H1 (cell line): ENCODE measurements around the gene RASGRP4. TPM values are rescaled to one million over a fixed set of nuclear protein-coding genes. Genes with fewer than 3 reads are reported as not detected.

Source experiments
- CTCF ChIA-PET: fragments of 300-600 bp; sonication (Branson Sonifier 250); formaldehyde crosslinking; loops from one replicate; lab custom pipeline; 2021; ENCODE audit not compliant: partially characterized antibody; lab: Charles Lee
- POLR2A ChIA-PET: fragments of 300-600 bp; sonication (Branson Sonifier 250); formaldehyde crosslinking; loops from one replicate; lab custom pipeline; 2021; ENCODE audit warnings: inconsistent platforms; ENCODE audit not compliant: partially characterized antibody; lab: Charles Lee
- DNase-seq, 2 experiments: peaks; one replicate each; pipeline versions ENCODE4 v3.0.0 to v3.0.0-alpha.2; 2010 to 2022; ENCODE audit warnings: low spot score in 2 of 2, low read depth in 1 of 2, mixed read lengths in 1 of 2
- FAIRE-seq: peaks from 2 replicates; lab custom pipeline; 2011; peaks lifted over from hg19 to GRCh38; lab: Jason Lieb, UNC
- H2AFZ ChIP-seq: 2 replicates; pipeline ENCODE4 v1.8.1; 2012; ENCODE audit warnings: low read length, inconsistent platforms
- H2AK5ac ChIP-seq: 2 replicates; pipeline ENCODE4 v1.6.1; 2013; ENCODE audit warnings: low read depth, low read length
- H2BK120ac ChIP-seq: replicated peaks from 2 replicates; pipeline ENCODE3; 2013; ENCODE audit warnings: low read depth, low read length, inconsistent platforms
- H2BK12ac ChIP-seq: 2 replicates; pipeline ENCODE4 v1.6.1; 2013; ENCODE audit warnings: low read depth, low read length
- H2BK15ac ChIP-seq: 2 replicates; pipeline ENCODE4 v1.6.1; 2013; ENCODE audit warnings: low read length
- H2BK20ac ChIP-seq: 2 replicates; pipeline ENCODE4 v1.6.1; 2013; ENCODE audit warnings: low read length
- H2BK5ac ChIP-seq: 2 replicates; pipeline ENCODE4 v1.6.1; 2013; ENCODE audit warnings: low read depth, low read length
- H3K14ac ChIP-seq: 2 replicates; pipeline ENCODE4 v1.6.1; 2013; ENCODE audit warnings: inconsistent platforms; ENCODE audit not compliant: insufficient read length
- H3K18ac ChIP-seq: 2 replicates; pipeline ENCODE4 v1.6.1; 2013; ENCODE audit warnings: low read length; ENCODE audit errors: extremely low read depth
- H3K23ac ChIP-seq: 2 replicates; pipeline ENCODE4 v1.6.1; 2013; ENCODE audit warnings: inconsistent platforms; ENCODE audit not compliant: insufficient read length
- H3K23me2 ChIP-seq: 2 replicates; pipeline ENCODE4 v1.6.1; 2013; ENCODE audit warnings: low read depth, low read length
- H3K27ac ChIP-seq: 2 replicates; pipeline ENCODE4 v1.6.1; 2011; ENCODE audit warnings: low read depth, low read length, inconsistent platforms
- H3K27me3 ChIP-seq, 4 experiments: replicated peaks in 1 of 4; 1 replicate in 1 of 4; 2 replicates in 3 of 4; pipeline versions ENCODE4 v1.6.1 to v1.8.1; 2011 to 2013; ENCODE audit warnings: low read length in 3 of 4, mild to moderate bottlenecking in 3 of 4, inconsistent platforms in 2 of 4, mixed read lengths in 2 of 4, moderate library complexity in 1 of 4; ENCODE audit not compliant: control insufficient read depth in 3 of 4, insufficient read depth in 3 of 4; ENCODE audit errors: extremely low read depth in 1 of 4
- H3K36me3 ChIP-seq, 4 experiments: 2 replicates each; pipeline versions ENCODE4 v1.6.1 to v1.8.1; 2011 to 2013; ENCODE audit warnings: mild to moderate bottlenecking in 4 of 4, low read length in 3 of 4, moderate library complexity in 2 of 4, control low read depth in 1 of 4, inconsistent platforms in 1 of 4; ENCODE audit not compliant: insufficient read depth in 4 of 4, control insufficient read depth in 2 of 4
- H3K4ac ChIP-seq: replicated peaks from 2 replicates; pipeline ENCODE3; 2013; ENCODE audit warnings: low read length, low read depth, mixed read lengths, inconsistent platforms; ENCODE audit not compliant: insufficient read length
- H3K4me1 ChIP-seq, 4 experiments: replicated peaks in 1 of 4; 1 replicate in 1 of 4; 2 replicates in 3 of 4; pipeline versions ENCODE4 v1.6.1 to v1.8.1; 2011 to 2013; ENCODE audit warnings: low read length in 3 of 4, inconsistent platforms in 2 of 4, mixed read lengths in 1 of 4; ENCODE audit not compliant: insufficient read depth in 4 of 4, control insufficient read depth in 3 of 4
- H3K4me2 ChIP-seq, 2 experiments: 2 replicates each; pipeline versions ENCODE4 v1.6.1 to v1.8.1; 2011 to 2013; ENCODE audit warnings: low read depth in 2 of 2, low read length in 2 of 2, control low read depth in 1 of 2, inconsistent platforms in 1 of 2, mild to moderate bottlenecking in 1 of 2; ENCODE audit not compliant: insufficient read depth in 1 of 2
- H3K4me3 ChIP-seq, 4 experiments: fragments of 200-600, 300-600 bp in 1 of 4; sonication (generic), shearing (Covaris generic), sonication (Bioruptor Twin) in 1 of 4; 2 replicates each; pipeline versions ENCODE4 v1.5.1 to v1.8.1; 2011 to 2016; ENCODE audit warnings: low read length in 4 of 4, low read depth in 3 of 4, control low read depth in 2 of 4, inconsistent platforms in 2 of 4, mild to moderate bottlenecking in 2 of 4, mixed read lengths in 1 of 4, moderate library complexity in 1 of 4; ENCODE audit not compliant: insufficient read depth in 2 of 4; ENCODE audit errors: extremely low read depth in 1 of 4
- H3K56ac ChIP-seq: replicated peaks from 2 replicates; pipeline ENCODE3; 2013; ENCODE audit warnings: low read depth, mild to moderate bottlenecking, mixed read lengths, low read length, inconsistent platforms; ENCODE audit not compliant: insufficient read length
- H3K79me1 ChIP-seq: 2 replicates; pipeline ENCODE4 v1.6.1; 2013; ENCODE audit warnings: low read depth, low read length, control low read depth
- H3K79me2 ChIP-seq, 2 experiments: 2 replicates each; pipeline versions ENCODE4 v1.6.1 to v1.8.1; 2012 to 2013; ENCODE audit warnings: low read length in 2 of 2, mild to moderate bottlenecking in 2 of 2, inconsistent platforms in 1 of 2; ENCODE audit not compliant: insufficient read depth in 2 of 2, control insufficient read depth in 1 of 2
- H3K9ac ChIP-seq, 4 experiments: replicated peaks in 1 of 4; 1 replicate in 1 of 4; 2 replicates in 3 of 4; pipeline versions ENCODE4 v1.6.1 to v1.8.1; 2011 to 2013; ENCODE audit warnings: low read depth in 3 of 4, low read length in 3 of 4, control low read depth in 2 of 4, mild to moderate bottlenecking in 2 of 4, moderate library complexity in 2 of 4, inconsistent platforms in 1 of 4; ENCODE audit errors: extremely low read depth in 1 of 4
- H3K9me3 ChIP-seq, 2 experiments: 2 replicates each; pipeline versions ENCODE4 v1.6.1 to v1.8.1; 2012 to 2013; ENCODE audit warnings: mild to moderate bottlenecking in 2 of 2, moderate library complexity in 2 of 2, control low read depth in 1 of 2, inconsistent platforms in 1 of 2, low read depth in 1 of 2, low read length in 1 of 2, mixed read lengths in 1 of 2; ENCODE audit not compliant: insufficient read depth in 2 of 2
- H4K20me1 ChIP-seq, 2 experiments: replicated peaks in 1 of 2; 2 replicates each; pipeline versions ENCODE3 to v1.8.1; 2011 to 2013; ENCODE audit warnings: inconsistent platforms in 2 of 2, low read length in 2 of 2, mild to moderate bottlenecking in 1 of 2; ENCODE audit not compliant: insufficient read depth in 2 of 2, control insufficient read depth in 1 of 2
- H4K5ac ChIP-seq: 2 replicates; pipeline ENCODE4 v1.6.1; 2013; ENCODE audit warnings: low read length, low read depth, mixed read lengths, inconsistent platforms; ENCODE audit not compliant: insufficient read length
- H4K8ac ChIP-seq: 2 replicates; pipeline ENCODE4 v1.8.0; 2013; ENCODE audit warnings: mild to moderate bottlenecking, moderate library complexity, low read length, inconsistent platforms; ENCODE audit not compliant: insufficient read depth; ENCODE audit errors: extremely low read depth
- H4K91ac ChIP-seq: replicated peaks from 2 replicates; pipeline ENCODE3; 2013; ENCODE audit warnings: low read length, mixed read lengths, inconsistent platforms; ENCODE audit not compliant: insufficient read length
- ASH2L ChIP-seq: fragments of 200-600, 300-600 bp; sonication (generic); IDR thresholded peaks from one replicate; pipeline ENCODE4 v1.7.1; 2017; ENCODE audit warnings: low read length
- CBX5 ChIP-seq: fragments of 300-800, 300-1000 bp; sonication (generic); IDR thresholded peaks from 2 replicates; pipeline ENCODE4 v1.7.1; 2016; ENCODE audit warnings: antibody characterized with exemption, low read length, low read depth
- CEBPB ChIP-seq: IDR thresholded peaks from 2 replicates; pipeline ENCODE4 v1.6.1; 2012; ENCODE audit warnings: low read depth, low read length
- CTBP2 ChIP-seq: IDR thresholded peaks from 2 replicates; pipeline ENCODE4 v1.7.0; 2011; ENCODE audit warnings: borderline replicate concordance, mild to moderate bottlenecking, moderate library complexity, mixed read lengths, low read length; ENCODE audit not compliant: insufficient read depth, insufficient read length
- EZH2 ChIP-seq: fragments of 200-600 bp; sonication (generic); IDR thresholded peaks from 2 replicates; pipeline ENCODE4 v1.7.1; 2012; ENCODE audit warnings: low read depth, mild to moderate bottlenecking, moderate library complexity, low read length, inconsistent platforms; ENCODE audit not compliant: severe bottlenecking
- KDM1A ChIP-seq: fragments of 200-600, 300-600 bp; sonication (generic); IDR thresholded peaks from 2 replicates; pipeline ENCODE4 v1.7.1; 2016; ENCODE audit warnings: mild to moderate bottlenecking, low read length, borderline replicate concordance
- MAX ChIP-seq: IDR thresholded peaks from 2 replicates; pipeline ENCODE4 v1.6.1; 2012; ENCODE audit warnings: inconsistent platforms
- POLR2A ChIP-seq, 2 experiments: IDR thresholded peaks; 1 replicate in 1 of 2; 2 replicates in 1 of 2; pipeline ENCODE4 v1.6.1; 2011; ENCODE audit warnings: low read depth in 2 of 2, low read length in 2 of 2, mild to moderate bottlenecking in 2 of 2; ENCODE audit errors: control extremely low read depth in 1 of 2
- POLR2AphosphoS5 ChIP-seq: IDR thresholded peaks from 2 replicates; pipeline ENCODE4 v1.6.1; 2011; ENCODE audit warnings: low read depth, low read length
- RAD21 ChIP-seq, 2 experiments: IDR thresholded peaks in 1 of 2; conservative IDR thresholded peaks in 1 of 2; 2 replicates each; pipeline ENCODE4 v1.6.1; 2011; ENCODE audit warnings: low read depth in 2 of 2, low read length in 2 of 2, improper control_type of control experiment in 1 of 2, inconsistent platforms in 1 of 2, mild to moderate bottlenecking in 1 of 2, moderate library complexity in 1 of 2
- SP2 ChIP-seq: IDR thresholded peaks from 2 replicates; pipeline ENCODE4 v1.6.1; 2012; ENCODE audit warnings: mild to moderate bottlenecking, low read length, inconsistent platforms
- ZNF274 ChIP-seq: IDR thresholded peaks from 2 replicates; pipeline ENCODE4 v1.7.0; 2012; ENCODE audit warnings: low read length, borderline replicate concordance; ENCODE audit errors: extremely low read depth
- WGBS, 2 experiments: shearing (Covaris generic) in 1 of 2; methylation state at CpG; one replicate each; pipeline versions ENCODE4 v1.1.6 to v1.1.7; 2013 to 2015; ENCODE audit warnings: low lambda C conversion rate in 2 of 2, mixed read lengths in 2 of 2, inconsistent platforms in 1 of 2, low coverage in 1 of 2, missing lambda C conversion rate in 1 of 2; ENCODE audit not compliant: insufficient replicate concordance in 2 of 2, insufficient coverage in 1 of 2, insufficient read length in 1 of 2; ENCODE audit errors: extremely low coverage in 1 of 2, missing lambda C conversion rate in 1 of 2; 5-methylcytosine and 5-hydroxymethylcytosine counted together
- polyA plus RNA-seq, 7 experiments: library from polyadenylated mRNA; depleted of rRNA in 3 of 7; stranded (reverse) in 5 of 7; unstranded in 2 of 7; fragments of >200 nt in 5 of 7; fragments of 200-250 nt in 2 of 7; gene quantifications; 1 replicate in 5 of 7; 2 replicates in 1 of 7; 4 replicates in 1 of 7; pipeline versions ENCODE4 v1.2.1 to v1.2.3, GENCODE V29; 2011 to 2013; ENCODE audit warnings: missing spikeins in 2 of 7, mixed read lengths in 2 of 7
- total RNA-seq: library from RNA; stranded (reverse); fragmentation: NEBNext Ultra II Directional; extraction: Animal tissue kit (Norgen Biotek cat#: 25700); gene quantifications from 2 replicates; pipeline ENCODE4 v1.2.1, GENCODE V29; 2021

RASGRP4 gene
- total and polyA plus RNA-seq, 2 of the 8 experiments (the other 6 are each of a cell fraction or from before 2014, with no cell fraction given) = 1.9 to 3.1 TPM

DNA sequence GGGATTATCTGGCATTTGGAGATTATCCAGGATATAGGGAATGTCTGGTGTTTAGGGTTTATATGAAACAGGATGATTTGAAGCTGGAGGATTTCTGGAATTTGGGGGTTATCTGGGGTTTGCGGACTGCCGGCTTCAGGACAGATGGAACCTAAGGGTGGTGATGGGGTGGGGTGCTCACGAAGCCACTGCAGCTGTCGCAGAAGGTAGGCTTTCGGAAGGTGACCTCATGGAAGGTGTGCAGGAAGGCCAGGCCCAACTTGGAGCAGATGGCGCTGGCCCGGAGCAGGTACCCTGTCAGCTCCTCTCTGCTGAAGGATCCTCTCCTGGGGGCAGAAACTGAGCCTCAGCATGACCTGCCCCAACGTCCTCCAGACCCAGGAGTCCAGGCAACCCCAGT lies 13.5 kb downstream of the RASGRP4 start:
- H2BK12ac ChIP-seq = no peak overlapping the region
- no peak overlapping the region for H3K18ac ChIP-seq
- H3K4me3 ChIP-seq = no peak overlapping the region
- no peak overlapping the region for H2BK15ac ChIP-seq
- H3K9me3 ChIP-seq = no peaks in the 10 kb centered on the region
- no peaks in the 10 kb centered on the region for H3K79me2 ChIP-seq
- DNase-seq (no peak), FAIRE-seq (no peak)
- no peak overlapping the region for H4K91ac ChIP-seq
- H3K27ac ChIP-seq = no peak overlapping the region
- H2AFZ ChIP-seq = no peak overlapping the region
- no peak overlapping the region for H3K14ac ChIP-seq
- ChIA-PET POLR2A (interaction anchor here (0.6 to 1.2 kb wide), 5 partner anchors 9 to 192 kb away, joined by 3 to 4 read pairs (median 3); no protein-coding TSS in a partner anchor), CTCF (interaction anchor here (0.8 to 5.7 kb wide), 5 partner anchors 9 to 271 kb away, joined by 3 to 32 read pairs (median 4); partner anchors contain the start of gene FAM98C)
- no peak overlapping the region for H3K4me2 ChIP-seq
- peaks cover 0 to 5% (median 4%) of the 10 kb centered on the region in 4 experiments; a peak in 5 of 7 replicates for H3K4me1 ChIP-seq
- H4K8ac ChIP-seq = no peak overlapping the region
- no peak overlapping the region for H3K56ac ChIP-seq
- H3K36me3 ChIP-seq = no peaks in the 10 kb centered on the region
- no peak overlapping the region for H2AK5ac ChIP-seq
- H3K79me1 ChIP-seq = no peaks in the 10 kb centered on the region; the same call in 1 of the 2 replicates
- TF ChIP-seq CBX5 (no peak), POLR2A (IDR thresholded peaks at IDR 0.05; ENCODE audit: control extremely low read depth in 1 of 2, low read depth in 2 of 2, low read length in 2 of 2) (no peak), ASH2L (no peak), ZNF274 (no peak), MAX (no peak), POLR2AphosphoS5 (no peak), CTBP2 (no peak), EZH2 (no peak), SP2 (no peak), RAD21 (IDR thresholded peaks at IDR 0.05 in 1 of 2, conservative IDR thresholded peaks at IDR 0.05 in 1 of 2; ENCODE audit: low read depth in 2 of 2, low read length in 2 of 2) (no peak), CEBPB (no peak), KDM1A (no peak)
- no peak overlapping the region for H4K5ac ChIP-seq
- no peak overlapping the region for H2BK5ac ChIP-seq
- no peak overlapping the region for H3K9ac ChIP-seq
- H3K27me3 ChIP-seq = peaks cover 0 to 2% (median 0%) of the 10 kb centered on the region in 4 experiments; a peak in 1 of 7 replicates
- no peaks in the 10 kb centered on the region for H4K20me1 ChIP-seq
- H2BK20ac ChIP-seq = no peak overlapping the region
- H2BK120ac ChIP-seq = no peak overlapping the region
- H3K4ac ChIP-seq = no peak overlapping the region
- WGBS, 2 experiments = 93% methylated on average over 8 of the region's 8 CpGs; no CpG with 5 or more reads in 1 of the 2 experiments
- H3K23ac ChIP-seq = no peak overlapping the region
- peaks cover under 1% of the 10 kb centered on the region; the same call in 1 of the 2 replicates for H3K23me2 ChIP-seq
